ENCODE measurements around the gene KCNG4.

- TF ChIP-seq, protein P1, sequence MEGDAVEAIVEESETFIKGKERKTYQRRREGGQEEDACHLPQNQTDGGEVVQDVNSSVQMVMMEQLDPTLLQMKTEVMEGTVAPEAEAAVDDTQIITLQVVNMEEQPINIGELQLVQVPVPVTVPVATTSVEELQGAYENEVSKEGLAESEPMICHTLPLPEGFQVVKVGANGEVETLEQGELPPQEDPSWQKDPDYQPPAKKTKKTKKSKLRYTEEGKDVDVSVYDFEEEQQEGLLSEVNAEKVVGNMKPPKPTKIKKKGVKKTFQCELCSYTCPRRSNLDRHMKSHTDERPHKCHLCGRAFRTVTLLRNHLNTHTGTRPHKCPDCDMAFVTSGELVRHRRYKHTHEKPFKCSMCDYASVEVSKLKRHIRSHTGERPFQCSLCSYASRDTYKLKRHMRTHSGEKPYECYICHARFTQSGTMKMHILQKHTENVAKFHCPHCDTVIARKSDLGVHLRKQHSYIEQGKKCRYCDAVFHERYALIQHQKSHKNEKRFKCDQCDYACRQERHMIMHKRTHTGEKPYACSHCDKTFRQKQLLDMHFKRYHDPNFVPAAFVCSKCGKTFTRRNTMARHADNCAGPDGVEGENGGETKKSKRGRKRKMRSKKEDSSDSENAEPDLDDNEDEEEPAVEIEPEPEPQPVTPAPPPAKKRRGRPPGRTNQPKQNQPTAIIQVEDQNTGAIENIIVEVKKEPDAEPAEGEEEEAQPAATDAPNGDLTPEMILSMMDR (conservative IDR thresholded peaks at IDR 0.05; ENCODE audit: low read depth in 2 of 2), result no peak
- TF ChIP-seq POLR2AphosphoS5 (IDR thresholded peaks at IDR 0.05; ENCODE audit: low read depth) (no peak), JUNB (IDR thresholded peaks at IDR 0.05; ENCODE audit: unreplicated experiment) (no peak), EZH2 (IDR thresholded peaks at IDR 0.05; ENCODE audit: low read depth, unreplicated experiment) (no peak), EZH2phosphoT487 (IDR thresholded peaks at IDR 0.05; ENCODE audit: unreplicated experiment) (no peak), ETS1 (IDR thresholded peaks at IDR 0.05) (no peak), NANOG (IDR thresholded peaks at IDR 0.05; ENCODE audit: borderline replicate concordance) (no peak), ZNF331 (CRISPR knock-in tag; IDR thresholded peaks at IDR 0.05; ENCODE audit: low read depth) (no peak), ZNF114 (CRISPR knock-in tag; IDR thresholded peaks at IDR 0.05) (no peak), CREB1 (CRISPR knock-in tag; IDR thresholded peaks at IDR 0.05; ENCODE audit: low read depth) (no peak)
- TF ChIP-seq, protein P2, sequence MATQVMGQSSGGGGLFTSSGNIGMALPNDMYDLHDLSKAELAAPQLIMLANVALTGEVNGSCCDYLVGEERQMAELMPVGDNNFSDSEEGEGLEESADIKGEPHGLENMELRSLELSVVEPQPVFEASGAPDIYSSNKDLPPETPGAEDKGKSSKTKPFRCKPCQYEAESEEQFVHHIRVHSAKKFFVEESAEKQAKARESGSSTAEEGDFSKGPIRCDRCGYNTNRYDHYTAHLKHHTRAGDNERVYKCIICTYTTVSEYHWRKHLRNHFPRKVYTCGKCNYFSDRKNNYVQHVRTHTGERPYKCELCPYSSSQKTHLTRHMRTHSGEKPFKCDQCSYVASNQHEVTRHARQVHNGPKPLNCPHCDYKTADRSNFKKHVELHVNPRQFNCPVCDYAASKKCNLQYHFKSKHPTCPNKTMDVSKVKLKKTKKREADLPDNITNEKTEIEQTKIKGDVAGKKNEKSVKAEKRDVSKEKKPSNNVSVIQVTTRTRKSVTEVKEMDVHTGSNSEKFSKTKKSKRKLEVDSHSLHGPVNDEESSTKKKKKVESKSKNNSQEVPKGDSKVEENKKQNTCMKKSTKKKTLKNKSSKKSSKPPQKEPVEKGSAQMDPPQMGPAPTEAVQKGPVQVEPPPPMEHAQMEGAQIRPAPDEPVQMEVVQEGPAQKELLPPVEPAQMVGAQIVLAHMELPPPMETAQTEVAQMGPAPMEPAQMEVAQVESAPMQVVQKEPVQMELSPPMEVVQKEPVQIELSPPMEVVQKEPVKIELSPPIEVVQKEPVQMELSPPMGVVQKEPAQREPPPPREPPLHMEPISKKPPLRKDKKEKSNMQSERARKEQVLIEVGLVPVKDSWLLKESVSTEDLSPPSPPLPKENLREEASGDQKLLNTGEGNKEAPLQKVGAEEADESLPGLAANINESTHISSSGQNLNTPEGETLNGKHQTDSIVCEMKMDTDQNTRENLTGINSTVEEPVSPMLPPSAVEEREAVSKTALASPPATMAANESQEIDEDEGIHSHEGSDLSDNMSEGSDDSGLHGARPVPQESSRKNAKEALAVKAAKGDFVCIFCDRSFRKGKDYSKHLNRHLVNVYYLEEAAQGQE (IDR thresholded peaks at IDR 0.05; ENCODE audit: unreplicated experiment), result no peak
- TF ChIP-seq, protein P3, sequence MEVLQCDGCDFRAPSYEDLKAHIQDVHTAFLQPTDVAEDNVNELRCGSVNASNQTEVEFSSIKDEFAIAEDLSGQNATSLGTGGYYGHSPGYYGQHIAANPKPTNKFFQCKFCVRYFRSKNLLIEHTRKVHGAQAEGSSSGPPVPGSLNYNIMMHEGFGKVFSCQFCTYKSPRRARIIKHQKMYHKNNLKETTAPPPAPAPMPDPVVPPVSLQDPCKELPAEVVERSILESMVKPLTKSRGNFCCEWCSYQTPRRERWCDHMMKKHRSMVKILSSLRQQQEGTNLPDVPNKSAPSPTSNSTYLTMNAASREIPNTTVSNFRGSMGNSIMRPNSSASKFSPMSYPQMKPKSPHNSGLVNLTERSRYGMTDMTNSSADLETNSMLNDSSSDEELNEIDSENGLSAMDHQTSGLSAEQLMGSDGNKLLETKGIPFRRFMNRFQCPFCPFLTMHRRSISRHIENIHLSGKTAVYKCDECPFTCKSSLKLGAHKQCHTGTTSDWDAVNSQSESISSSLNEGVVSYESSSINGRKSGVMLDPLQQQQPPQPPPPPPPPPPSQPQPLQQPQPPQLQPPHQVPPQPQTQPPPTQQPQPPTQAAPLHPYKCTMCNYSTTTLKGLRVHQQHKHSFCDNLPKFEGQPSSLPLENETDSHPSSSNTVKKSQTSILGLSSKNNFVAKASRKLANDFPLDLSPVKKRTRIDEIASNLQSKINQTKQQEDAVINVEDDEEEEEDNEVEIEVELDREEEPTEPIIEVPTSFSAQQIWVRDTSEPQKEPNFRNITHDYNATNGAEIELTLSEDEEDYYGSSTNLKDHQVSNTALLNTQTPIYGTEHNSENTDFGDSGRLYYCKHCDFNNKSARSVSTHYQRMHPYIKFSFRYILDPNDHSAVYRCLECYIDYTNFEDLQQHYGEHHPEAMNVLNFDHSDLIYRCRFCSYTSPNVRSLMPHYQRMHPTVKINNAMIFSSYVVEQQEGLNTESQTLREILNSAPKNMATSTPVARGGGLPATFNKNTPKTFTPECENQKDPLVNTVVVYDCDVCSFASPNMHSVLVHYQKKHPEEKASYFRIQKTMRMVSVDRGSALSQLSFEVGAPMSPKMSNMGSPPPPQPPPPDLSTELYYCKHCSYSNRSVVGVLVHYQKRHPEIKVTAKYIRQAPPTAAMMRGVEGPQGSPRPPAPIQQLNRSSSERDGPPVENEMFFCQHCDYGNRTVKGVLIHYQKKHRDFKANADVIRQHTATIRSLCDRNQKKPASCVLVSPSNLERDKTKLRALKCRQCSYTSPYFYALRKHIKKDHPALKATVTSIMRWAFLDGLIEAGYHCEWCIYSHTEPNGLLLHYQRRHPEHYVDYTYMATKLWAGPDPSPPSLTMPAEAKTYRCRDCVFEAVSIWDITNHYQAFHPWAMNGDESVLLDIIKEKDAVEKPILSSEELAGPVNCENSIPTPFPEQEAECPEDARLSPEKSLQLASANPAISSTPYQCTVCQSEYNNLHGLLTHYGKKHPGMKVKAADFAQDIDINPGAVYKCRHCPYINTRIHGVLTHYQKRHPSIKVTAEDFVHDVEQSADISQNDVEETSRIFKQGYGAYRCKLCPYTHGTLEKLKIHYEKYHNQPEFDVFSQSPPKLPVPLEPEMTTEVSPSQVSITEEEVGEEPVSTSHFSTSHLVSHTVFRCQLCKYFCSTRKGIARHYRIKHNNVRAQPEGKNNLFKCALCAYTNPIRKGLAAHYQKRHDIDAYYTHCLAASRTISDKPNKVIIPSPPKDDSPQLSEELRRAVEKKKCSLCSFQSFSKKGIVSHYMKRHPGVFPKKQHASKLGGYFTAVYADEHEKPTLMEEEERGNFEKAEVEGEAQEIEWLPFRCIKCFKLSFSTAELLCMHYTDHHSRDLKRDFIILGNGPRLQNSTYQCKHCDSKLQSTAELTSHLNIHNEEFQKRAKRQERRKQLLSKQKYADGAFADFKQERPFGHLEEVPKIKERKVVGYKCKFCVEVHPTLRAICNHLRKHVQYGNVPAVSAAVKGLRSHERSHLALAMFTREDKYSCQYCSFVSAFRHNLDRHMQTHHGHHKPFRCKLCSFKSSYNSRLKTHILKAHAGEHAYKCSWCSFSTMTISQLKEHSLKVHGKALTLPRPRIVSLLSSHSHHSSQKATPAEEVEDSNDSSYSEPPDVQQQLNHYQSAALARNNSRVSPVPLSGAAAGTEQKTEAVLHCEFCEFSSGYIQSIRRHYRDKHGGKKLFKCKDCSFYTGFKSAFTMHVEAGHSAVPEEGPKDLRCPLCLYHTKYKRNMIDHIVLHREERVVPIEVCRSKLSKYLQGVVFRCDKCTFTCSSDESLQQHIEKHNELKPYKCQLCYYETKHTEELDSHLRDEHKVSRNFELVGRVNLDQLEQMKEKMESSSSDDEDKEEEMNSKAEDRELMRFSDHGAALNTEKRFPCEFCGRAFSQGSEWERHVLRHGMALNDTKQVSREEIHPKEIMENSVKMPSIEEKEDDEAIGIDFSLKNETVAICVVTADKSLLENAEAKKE (CRISPR knock-in tag; IDR thresholded peaks at IDR 0.05), result no peak
Observed at GRCh38 chr16:84258266-84258665, 18.5 kb upstream of the KCNG4 start.

All from GM23338 (cell line).